AG10803 (cell line): ENCODE results near the gene ELK3.

ENCODE experiments used
- DNase-seq: peaks from one replicate; pipeline ENCODE4 v3.0.0; 2010; ENCODE audit warnings: low read depth
- H3K4me3 ChIP-seq: 2 replicates; pipeline ENCODE4 v1.5.1; 2011; ENCODE audit warnings: mild to moderate bottlenecking, low read length, control low read depth
- TF ChIP-seq, protein P1 (sequence below): conservative IDR thresholded peaks from 2 replicates; pipeline ENCODE4 v1.5.1; 2011; ENCODE audit warnings: mild to moderate bottlenecking, low read length, control low read depth, inconsistent platforms

The ELK3 gene

DNA sequence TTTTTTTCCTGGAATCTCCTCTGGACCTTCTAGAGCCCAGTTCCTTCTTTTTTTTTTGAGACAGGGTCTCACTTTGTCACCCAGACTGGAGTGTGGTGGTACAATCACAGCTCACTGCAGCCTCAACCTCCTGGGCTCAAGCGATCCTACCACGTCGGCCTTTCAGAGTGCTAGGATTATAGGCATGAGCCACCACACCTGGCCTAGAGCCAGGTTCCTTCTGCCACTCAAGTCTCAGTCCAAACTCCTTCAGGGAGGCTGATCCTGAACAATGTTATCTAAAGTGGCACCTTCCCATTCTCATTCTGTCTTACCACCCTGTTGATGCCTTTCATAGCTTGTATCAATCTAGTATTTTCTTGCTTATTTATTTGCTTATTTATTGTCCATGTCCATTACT lies 22.3 kb upstream of the ELK3 start:
- H3K4me3 ChIP-seq, result no peak overlapping the region
- TF ChIP-seq, protein P1, sequence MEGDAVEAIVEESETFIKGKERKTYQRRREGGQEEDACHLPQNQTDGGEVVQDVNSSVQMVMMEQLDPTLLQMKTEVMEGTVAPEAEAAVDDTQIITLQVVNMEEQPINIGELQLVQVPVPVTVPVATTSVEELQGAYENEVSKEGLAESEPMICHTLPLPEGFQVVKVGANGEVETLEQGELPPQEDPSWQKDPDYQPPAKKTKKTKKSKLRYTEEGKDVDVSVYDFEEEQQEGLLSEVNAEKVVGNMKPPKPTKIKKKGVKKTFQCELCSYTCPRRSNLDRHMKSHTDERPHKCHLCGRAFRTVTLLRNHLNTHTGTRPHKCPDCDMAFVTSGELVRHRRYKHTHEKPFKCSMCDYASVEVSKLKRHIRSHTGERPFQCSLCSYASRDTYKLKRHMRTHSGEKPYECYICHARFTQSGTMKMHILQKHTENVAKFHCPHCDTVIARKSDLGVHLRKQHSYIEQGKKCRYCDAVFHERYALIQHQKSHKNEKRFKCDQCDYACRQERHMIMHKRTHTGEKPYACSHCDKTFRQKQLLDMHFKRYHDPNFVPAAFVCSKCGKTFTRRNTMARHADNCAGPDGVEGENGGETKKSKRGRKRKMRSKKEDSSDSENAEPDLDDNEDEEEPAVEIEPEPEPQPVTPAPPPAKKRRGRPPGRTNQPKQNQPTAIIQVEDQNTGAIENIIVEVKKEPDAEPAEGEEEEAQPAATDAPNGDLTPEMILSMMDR, result no peak
- DNase-seq, result no peak

DNA sequence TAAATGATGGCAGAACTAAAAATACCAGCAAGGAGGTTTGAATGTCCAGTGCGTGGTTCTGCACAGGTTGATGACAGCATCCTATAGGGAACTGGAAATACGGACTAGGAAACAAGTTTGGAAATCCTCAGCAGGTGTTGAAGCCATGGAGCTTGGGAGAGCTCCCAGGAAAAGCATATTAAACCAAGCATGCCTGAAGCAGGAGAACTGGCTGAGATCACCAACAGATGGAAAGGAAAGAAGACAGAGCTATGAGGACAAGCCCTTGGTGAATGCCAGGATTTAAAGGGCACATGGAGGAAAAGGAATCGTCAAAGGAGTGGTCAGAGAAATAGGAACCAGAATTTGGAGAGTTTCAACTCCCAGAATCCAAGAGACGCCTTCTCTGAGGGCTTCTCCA lies 21.2 kb upstream of the ELK3 start:
- H3K4me3 ChIP-seq, result no peak overlapping the region
- TF ChIP-seq, protein P1, result no peak
- no peak for DNase-seq

DNA sequence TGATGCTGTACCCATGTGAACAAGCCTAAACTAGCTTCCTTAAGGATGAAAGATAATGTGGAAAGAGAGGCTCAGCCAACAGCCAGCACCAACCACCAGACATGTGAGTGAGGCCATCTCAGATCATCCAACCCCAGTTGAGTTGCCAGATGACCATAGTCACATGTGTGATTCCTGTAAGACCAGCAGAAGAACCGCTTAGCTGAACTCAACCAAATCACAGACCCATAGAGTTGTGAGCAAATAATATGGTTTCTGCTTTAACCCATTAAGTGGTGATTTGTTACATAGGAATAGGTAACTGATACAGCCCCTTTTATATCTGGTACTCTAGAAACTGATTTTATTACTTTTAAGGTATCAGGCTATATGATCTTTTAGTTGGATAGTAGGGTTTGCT lies 17.6 kb upstream of the ELK3 start:
- TF ChIP-seq, protein P1, result no peak

DNA sequence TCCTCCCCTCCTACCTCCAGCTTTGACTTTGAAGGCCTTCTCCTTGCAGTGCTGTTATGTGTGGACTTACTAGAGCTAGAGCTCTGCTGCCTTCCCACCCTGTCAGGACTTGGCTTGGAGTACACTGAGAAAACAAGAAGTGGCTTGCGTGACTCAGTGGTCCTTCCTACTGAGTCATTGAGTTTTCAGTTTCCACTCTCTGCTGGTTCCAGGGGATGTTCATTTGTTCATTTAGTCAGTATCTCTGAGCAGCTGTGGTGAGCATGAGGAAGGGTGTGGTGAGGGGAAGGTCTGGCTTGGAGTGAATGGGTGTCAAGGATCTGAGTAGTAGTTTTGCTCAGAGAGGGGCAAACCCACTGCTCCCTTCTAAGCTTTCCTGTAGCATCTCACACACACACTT lies 17.2 kb upstream of the ELK3 start:
- DNase-seq, result peak; percentile 32
- TF ChIP-seq, protein P1, result no peak
- no peak overlapping the region for H3K4me3 ChIP-seq

More for the DNA sequence above, 17.6 kb upstream of the ELK3 start:
- no peak for DNase-seq
- H3K4me3 ChIP-seq, result no peak overlapping the region

DNA sequence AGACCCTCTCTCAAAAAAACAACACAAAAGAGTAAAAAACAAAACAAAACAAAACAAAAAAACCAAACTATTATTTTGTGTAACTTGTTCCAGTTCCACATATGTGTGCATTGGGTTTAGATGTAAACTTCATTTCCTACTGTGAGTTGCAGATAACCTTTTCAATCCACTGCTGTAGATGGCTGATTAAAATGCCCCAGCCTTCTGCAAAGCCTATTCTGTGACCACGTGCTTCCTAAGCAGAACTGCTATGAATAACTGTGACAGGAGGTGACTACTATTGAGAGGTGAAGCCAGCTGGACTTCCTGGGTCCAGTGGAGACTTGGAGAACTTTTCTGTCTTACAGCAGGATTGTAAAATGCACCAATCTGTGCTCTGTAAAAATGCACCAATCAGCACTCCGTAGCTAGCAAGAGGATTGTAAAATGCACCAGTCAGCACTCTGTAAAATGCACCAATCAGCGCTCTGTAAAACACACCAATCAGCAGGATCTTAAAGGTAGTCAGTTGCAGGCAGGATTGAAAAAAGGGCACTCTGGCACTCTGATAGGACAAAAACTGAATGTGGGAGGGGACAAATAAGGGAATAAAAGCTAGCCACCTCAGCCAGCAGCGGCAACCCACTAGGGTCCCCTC lies 10.3 kb upstream of the ELK3 start:
- H3K4me3 ChIP-seq, result no peak overlapping the region
- TF ChIP-seq, protein P1, result no peak
- no peak for DNase-seq

DNA sequence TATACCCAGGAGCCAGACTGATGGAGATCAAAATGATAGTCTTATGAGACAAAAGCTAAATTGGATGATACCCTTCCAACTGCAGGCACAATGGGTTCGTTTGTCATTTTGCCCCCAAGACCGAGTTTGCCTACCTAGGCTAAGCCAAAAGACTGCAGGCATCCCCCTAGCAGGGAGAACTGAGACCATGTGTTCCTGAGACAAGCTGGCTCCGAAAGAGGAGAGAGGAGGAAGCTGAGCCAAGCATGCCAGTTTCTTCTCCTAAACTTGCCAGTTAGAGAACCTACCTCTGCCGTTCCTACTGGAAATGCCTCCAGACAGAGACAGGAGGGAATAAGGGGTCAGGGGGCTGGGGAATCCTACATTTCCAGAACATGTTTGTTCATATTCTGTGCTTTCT lies 8.3 kb upstream of the ELK3 start:
- H3K4me3 ChIP-seq, result no peak overlapping the region
- TF ChIP-seq, protein P1, result no peak
- no peak for DNase-seq

DNA sequence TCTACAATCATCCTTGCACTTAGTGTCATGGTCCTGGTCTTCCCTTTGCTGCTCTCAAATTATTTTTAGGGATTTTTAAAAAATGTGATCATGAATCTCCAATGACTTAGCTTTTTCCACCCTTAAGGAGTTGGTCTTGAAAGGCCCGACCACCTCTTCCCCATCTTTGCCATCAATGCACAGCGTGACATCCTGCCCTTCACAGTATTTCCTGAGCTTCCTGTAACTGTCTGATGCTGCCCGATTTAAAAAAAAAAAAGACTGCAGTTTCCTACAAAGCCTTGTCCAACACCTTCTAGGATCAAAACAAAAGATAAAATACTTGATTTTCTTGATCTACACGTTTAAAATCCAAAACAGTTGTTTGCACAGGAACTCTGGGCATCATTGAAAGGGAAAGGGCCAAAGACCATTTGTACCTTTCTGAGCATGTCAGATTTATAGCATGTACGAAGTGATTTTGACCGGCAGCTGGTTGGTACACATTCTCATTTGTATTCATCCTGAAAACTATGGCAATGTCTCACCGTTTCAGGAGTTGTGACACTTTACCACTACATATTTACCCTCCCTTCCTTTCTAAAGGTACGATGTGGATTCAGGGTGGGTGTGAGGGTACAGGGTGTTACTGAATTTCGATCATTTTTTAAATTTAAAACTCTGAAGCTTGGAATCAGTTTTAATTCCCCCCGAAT lies 7.4 kb upstream of the ELK3 start:
- H3K4me3 ChIP-seq, result no peak overlapping the region
- TF ChIP-seq, protein P1, result no peak
- DNase-seq, result no peak
